ENCODE data around the gene PPP1R2B. TPM values are rescaled to one million over a fixed set of nuclear protein-coding genes. Genes with fewer than 3 reads are reported as not detected.
"Not testable (repeated sequence)": the region's sequence is repeated elsewhere in the genome, so short reads cannot be mapped to it uniquely, and the experiment has no call there.

The PPP1R2B gene
- total and polyA plus RNA-seq, 2 donors (not counting 1 experiment from before 2014, with no cell fraction given), result 0.17 TPM; not detected in 1

DNA sequence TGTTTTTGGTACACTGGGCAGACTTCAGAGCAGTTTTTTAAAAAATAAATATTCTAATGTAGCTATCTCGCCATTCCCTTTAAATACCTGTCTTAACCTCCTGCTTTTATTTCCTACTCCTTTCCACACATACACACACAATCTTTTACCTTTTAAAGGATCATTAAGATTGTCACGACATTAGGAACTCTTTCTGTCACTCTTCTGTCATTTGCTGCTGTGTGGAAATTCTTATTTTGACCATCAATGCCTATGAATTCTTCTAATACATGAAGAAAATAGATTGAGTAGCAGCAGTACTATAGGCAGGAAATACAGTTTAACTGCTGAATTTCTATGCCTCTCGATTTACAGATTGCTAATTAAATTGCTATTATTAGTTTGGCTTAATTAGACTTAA, 1.8 kb downstream of the PPP1R2B start:
- Histone ChIP-seq H2AFZ (ENCODE audit: low read length) (no peak overlapping the region), H3K9me3 (ENCODE audit: control insufficient read depth, insufficient read depth, low read depth, low read length) (no peaks in the 10 kb centered on the region), H3K27ac (ENCODE audit: insufficient read depth, low read length) (no peak overlapping the region), H3K27me3 (ENCODE audit: control insufficient read depth, insufficient read depth, low read length) (no peaks in the 10 kb centered on the region), H3K36me3 (ENCODE audit: control insufficient read depth, insufficient read depth, low read length) (no peaks in the 10 kb centered on the region), H4K20me1 (ENCODE audit: control insufficient read depth, extremely low read depth, insufficient read depth, low read length) (no peaks in the 10 kb centered on the region), H3K4me2 (ENCODE audit: extremely low read depth, insufficient read depth, low read length) (no peak overlapping the region), H3K9ac (ENCODE audit: insufficient read depth, low read length) (no peak overlapping the region), H3K4me3 (replicated peaks in 1 of 4; ENCODE audit: control extremely low read depth in 1 of 4, insufficient read depth in 1 of 4, low read depth in 3 of 4, low read length in 4 of 4) (no peak overlapping the region), H3K79me2 (ENCODE audit: control insufficient read depth, insufficient read depth, low read length) (no peaks in the 10 kb centered on the region), H3K4me1 (ENCODE audit: control insufficient read depth, extremely low read depth, insufficient read depth, low read length) (no peaks in the 10 kb centered on the region)
- no peak for TF ChIP-seq EZH2 (IDR thresholded peaks at IDR 0.05; ENCODE audit: low read length, missing control alignments)
- TF ChIP-seq, protein P1, sequence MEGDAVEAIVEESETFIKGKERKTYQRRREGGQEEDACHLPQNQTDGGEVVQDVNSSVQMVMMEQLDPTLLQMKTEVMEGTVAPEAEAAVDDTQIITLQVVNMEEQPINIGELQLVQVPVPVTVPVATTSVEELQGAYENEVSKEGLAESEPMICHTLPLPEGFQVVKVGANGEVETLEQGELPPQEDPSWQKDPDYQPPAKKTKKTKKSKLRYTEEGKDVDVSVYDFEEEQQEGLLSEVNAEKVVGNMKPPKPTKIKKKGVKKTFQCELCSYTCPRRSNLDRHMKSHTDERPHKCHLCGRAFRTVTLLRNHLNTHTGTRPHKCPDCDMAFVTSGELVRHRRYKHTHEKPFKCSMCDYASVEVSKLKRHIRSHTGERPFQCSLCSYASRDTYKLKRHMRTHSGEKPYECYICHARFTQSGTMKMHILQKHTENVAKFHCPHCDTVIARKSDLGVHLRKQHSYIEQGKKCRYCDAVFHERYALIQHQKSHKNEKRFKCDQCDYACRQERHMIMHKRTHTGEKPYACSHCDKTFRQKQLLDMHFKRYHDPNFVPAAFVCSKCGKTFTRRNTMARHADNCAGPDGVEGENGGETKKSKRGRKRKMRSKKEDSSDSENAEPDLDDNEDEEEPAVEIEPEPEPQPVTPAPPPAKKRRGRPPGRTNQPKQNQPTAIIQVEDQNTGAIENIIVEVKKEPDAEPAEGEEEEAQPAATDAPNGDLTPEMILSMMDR (conservative IDR thresholded peaks at IDR 0.05 in 1 of 2, IDR thresholded peaks at IDR 0.05 in 1 of 2; ENCODE audit: low read depth in 1 of 2, low read length in 2 of 2), result no peak
- no peak for DNase-seq (ENCODE audit: low read depth in 2 of 2)

DNA sequence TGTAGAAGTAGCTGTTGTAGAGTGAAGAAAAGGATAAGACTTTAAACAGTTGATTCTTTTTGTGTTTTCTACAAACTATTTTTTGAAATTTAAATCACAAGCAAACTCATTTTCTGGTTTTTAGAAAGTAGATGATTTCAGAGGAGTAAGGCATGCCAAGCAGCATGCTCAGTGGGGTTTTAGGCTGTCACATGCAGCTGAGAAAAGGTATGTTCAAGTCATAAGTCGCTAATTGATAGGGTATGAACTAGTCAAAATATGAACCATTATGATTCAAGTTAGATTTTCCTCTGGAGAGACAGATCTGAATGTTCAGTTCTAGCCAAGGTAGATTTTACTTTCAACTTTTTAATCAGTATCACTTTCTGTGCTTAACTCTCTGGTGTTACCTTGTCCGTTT, 3.0 kb downstream of the PPP1R2B start:
- H2AFZ ChIP-seq (ENCODE audit: low read length); H3K4me1 ChIP-seq (ENCODE audit: control insufficient read depth, extremely low read depth, insufficient read depth, low read length); H3K4me2 ChIP-seq (ENCODE audit: extremely low read depth, insufficient read depth, low read length); H3K9me3 ChIP-seq (ENCODE audit: control insufficient read depth, insufficient read depth, low read depth, low read length); H4K20me1 ChIP-seq (ENCODE audit: control insufficient read depth, extremely low read depth, insufficient read depth, low read length); H3K36me3 ChIP-seq (ENCODE audit: control insufficient read depth, insufficient read depth, low read length); H3K4me3 ChIP-seq (replicated peaks in 1 of 4; ENCODE audit: control extremely low read depth in 1 of 4, insufficient read depth in 1 of 4, low read depth in 3 of 4, low read length in 4 of 4); DNase-seq (ENCODE audit: low read depth in 2 of 2); H3K9ac ChIP-seq (ENCODE audit: insufficient read depth, low read length); H3K27ac ChIP-seq (ENCODE audit: insufficient read depth, low read length); H3K79me2 ChIP-seq (ENCODE audit: control insufficient read depth, insufficient read depth, low read length); H3K27me3 ChIP-seq (ENCODE audit: control insufficient read depth, insufficient read depth, low read length): not testable (repeated sequence)

GRCh38 chr5:156865427-156865826, 15.3 kb downstream of the PPP1R2B start:
- H3K36me3 ChIP-seq (ENCODE audit: control insufficient read depth, insufficient read depth, low read length), result no peaks in the 10 kb centered on the region
- no peak for DNase-seq (ENCODE audit: low read depth in 2 of 2)
- H3K4me1 ChIP-seq (ENCODE audit: control insufficient read depth, extremely low read depth, insufficient read depth, low read length), result no peaks in the 10 kb centered on the region
- H3K27me3 ChIP-seq (ENCODE audit: control insufficient read depth, insufficient read depth, low read length), result no peaks in the 10 kb centered on the region
- H3K4me3 ChIP-seq (replicated peaks in 1 of 4; ENCODE audit: control extremely low read depth in 1 of 4, insufficient read depth in 1 of 4, low read depth in 3 of 4, low read length in 4 of 4), result no peak overlapping the region
- no peak overlapping the region for H3K4me2 ChIP-seq (ENCODE audit: extremely low read depth, insufficient read depth, low read length)
- no peak overlapping the region for H3K27ac ChIP-seq (ENCODE audit: insufficient read depth, low read length)
- no peaks in the 10 kb centered on the region for H3K79me2 ChIP-seq (ENCODE audit: control insufficient read depth, insufficient read depth, low read length)
- no peaks in the 10 kb centered on the region for H4K20me1 ChIP-seq (ENCODE audit: control insufficient read depth, extremely low read depth, insufficient read depth, low read length)
- H3K9me3 ChIP-seq (ENCODE audit: control insufficient read depth, insufficient read depth, low read depth, low read length), result no peaks in the 10 kb centered on the region
- no peak overlapping the region for H2AFZ ChIP-seq (ENCODE audit: low read length)
- TF ChIP-seq, protein P1 (conservative IDR thresholded peaks at IDR 0.05 in 1 of 2, IDR thresholded peaks at IDR 0.05 in 1 of 2; ENCODE audit: low read depth in 1 of 2, low read length in 2 of 2), result no peak
- H3K9ac ChIP-seq (ENCODE audit: insufficient read depth, low read length), result no peak overlapping the region

- TF ChIP-seq, protein P1 (conservative IDR thresholded peaks at IDR 0.05 in 1 of 2, IDR thresholded peaks at IDR 0.05 in 1 of 2; ENCODE audit: low read depth in 1 of 2, low read length in 2 of 2), result no peak
- TF ChIP-seq EZH2 (IDR thresholded peaks at IDR 0.05; ENCODE audit: low read length, missing control alignments), result no peak
These were observed 20.4 kb downstream of the PPP1R2B start for GRCh38 chr5:156870498-156870839.

More at GRCh38 chr5:156870498-156870839, 20.4 kb downstream of the PPP1R2B start:
- H3K27ac ChIP-seq (ENCODE audit: insufficient read depth, low read length), result no peak overlapping the region
- no peak for DNase-seq (ENCODE audit: low read depth in 2 of 2)
- H3K4me2 ChIP-seq (ENCODE audit: extremely low read depth, insufficient read depth, low read length), result no peak overlapping the region
- no peaks in the 10 kb centered on the region for H3K79me2 ChIP-seq (ENCODE audit: control insufficient read depth, insufficient read depth, low read length)
- H3K4me1 ChIP-seq (ENCODE audit: control insufficient read depth, extremely low read depth, insufficient read depth, low read length), result no peaks in the 10 kb centered on the region
- H3K27me3 ChIP-seq (ENCODE audit: control insufficient read depth, insufficient read depth, low read length), result no peaks in the 10 kb centered on the region
- no peaks in the 10 kb centered on the region for H3K36me3 ChIP-seq (ENCODE audit: control insufficient read depth, insufficient read depth, low read length)
- H3K9ac ChIP-seq (ENCODE audit: insufficient read depth, low read length), result no peak overlapping the region
- H4K20me1 ChIP-seq (ENCODE audit: control insufficient read depth, extremely low read depth, insufficient read depth, low read length), result no peaks in the 10 kb centered on the region
- no peak overlapping the region for H3K4me3 ChIP-seq (replicated peaks in 1 of 4; ENCODE audit: control extremely low read depth in 1 of 4, insufficient read depth in 1 of 4, low read depth in 3 of 4, low read length in 4 of 4)
- no peaks in the 10 kb centered on the region for H3K9me3 ChIP-seq (ENCODE audit: control insufficient read depth, insufficient read depth, low read depth, low read length)
- no peak overlapping the region for H2AFZ ChIP-seq (ENCODE audit: low read length)
